Astrocyte of the cerebellum (primary cell): ENCODE results near the gene UNC93A.
"Not testable (repeated sequence)": the region's sequence is repeated elsewhere in the genome, so short reads cannot be mapped to it uniquely, and the experiment has no call there.

Source experiments
- DNase-seq: peaks from one replicate; pipeline ENCODE4 v3.0.0-alpha.2; 2011; ENCODE audit warnings: low read depth
- H3K4me3 ChIP-seq: 2 replicates; pipeline ENCODE4 v1.5.1; 2011; ENCODE audit warnings: mild to moderate bottlenecking, low read depth, low read length, moderate library complexity
- in situ Hi-C: cut with HindIII; loops from 2 replicates; pipeline ENCODE4 v1.10.0; 2017; ENCODE audit warnings: low sequenced_read_pairs
- TF ChIP-seq, protein P1 (sequence below): IDR thresholded peaks from 2 replicates; pipeline ENCODE4 v1.5.1; 2012; ENCODE audit warnings: low read length, low read depth, moderate library complexity, mild to moderate bottlenecking; ENCODE audit errors: missing control alignments

The UNC93A gene

GRCh38 chr6:167290786-167291622, at the start of gene UNC93A:
Gene UNC93A (plus strand): TSS chr6:167291315. CDS start chr6:167291490, 175 bp downstream.
- in situ Hi-C loops = no loop called here
- no peak for DNase-seq
- no peak within 1 kb of the TSS for H3K4me3 ChIP-seq
- TF ChIP-seq, protein P1, sequence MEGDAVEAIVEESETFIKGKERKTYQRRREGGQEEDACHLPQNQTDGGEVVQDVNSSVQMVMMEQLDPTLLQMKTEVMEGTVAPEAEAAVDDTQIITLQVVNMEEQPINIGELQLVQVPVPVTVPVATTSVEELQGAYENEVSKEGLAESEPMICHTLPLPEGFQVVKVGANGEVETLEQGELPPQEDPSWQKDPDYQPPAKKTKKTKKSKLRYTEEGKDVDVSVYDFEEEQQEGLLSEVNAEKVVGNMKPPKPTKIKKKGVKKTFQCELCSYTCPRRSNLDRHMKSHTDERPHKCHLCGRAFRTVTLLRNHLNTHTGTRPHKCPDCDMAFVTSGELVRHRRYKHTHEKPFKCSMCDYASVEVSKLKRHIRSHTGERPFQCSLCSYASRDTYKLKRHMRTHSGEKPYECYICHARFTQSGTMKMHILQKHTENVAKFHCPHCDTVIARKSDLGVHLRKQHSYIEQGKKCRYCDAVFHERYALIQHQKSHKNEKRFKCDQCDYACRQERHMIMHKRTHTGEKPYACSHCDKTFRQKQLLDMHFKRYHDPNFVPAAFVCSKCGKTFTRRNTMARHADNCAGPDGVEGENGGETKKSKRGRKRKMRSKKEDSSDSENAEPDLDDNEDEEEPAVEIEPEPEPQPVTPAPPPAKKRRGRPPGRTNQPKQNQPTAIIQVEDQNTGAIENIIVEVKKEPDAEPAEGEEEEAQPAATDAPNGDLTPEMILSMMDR = no peak

GRCh38 chr6:167241321-167242134, 49.6 kb upstream of the UNC93A start:
- H3K4me3 ChIP-seq, in situ Hi-C loops, DNase-seq: not testable (repeated sequence)

- DNase-seq, H3K4me3 ChIP-seq, in situ Hi-C loops: not testable (repeated sequence)
These were observed 49.0 kb upstream of the UNC93A start for GRCh38 chr6:167242135-167242506.

GRCh38 chr6:167242511-167243051, 48.5 kb upstream of the UNC93A start:
- DNase-seq, in situ Hi-C loops, H3K4me3 ChIP-seq: not testable (repeated sequence)

- TF ChIP-seq, protein P1 = no peak
- in situ Hi-C loops = no loop called here
- no peak overlapping the region for H3K4me3 ChIP-seq
- DNase-seq = no peak
These were observed 46.8 kb upstream of the UNC93A start for GRCh38 chr6:167244064-167244960.

DNA sequence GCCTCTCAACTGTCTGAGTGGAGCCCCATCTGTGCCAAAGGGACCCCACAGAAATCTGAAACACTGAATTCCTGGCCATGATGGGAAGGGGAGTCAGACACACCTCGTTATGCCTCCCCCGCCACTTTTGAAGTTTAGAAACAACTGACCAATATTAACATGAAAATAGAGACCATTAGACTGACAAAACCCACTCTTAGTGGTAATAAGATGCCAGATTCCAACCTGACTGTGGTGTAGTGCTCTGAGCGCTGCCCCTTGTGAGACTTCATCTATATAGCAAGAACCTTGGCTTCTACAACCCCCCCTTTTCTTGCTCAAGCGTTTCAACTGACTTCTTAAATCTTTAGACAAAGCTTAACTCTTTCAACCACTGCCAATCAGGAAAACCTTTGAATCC, 46.1 kb upstream of the UNC93A start:
- in situ Hi-C loops = no loop called here

GRCh38 chr6:167245591-167245990, 45.5 kb upstream of the UNC93A start:
- DNase-seq = no peak
- no peak overlapping the region for H3K4me3 ChIP-seq
- in situ Hi-C loops = no loop called here
- TF ChIP-seq, protein P1 = no peak

More for the DNA sequence above, 46.1 kb upstream of the UNC93A start:
- no peak for DNase-seq
- TF ChIP-seq, protein P1 = no peak
- H3K4me3 ChIP-seq = no peak overlapping the region
